ENCODE data around the gene TRPC4. TPM values are rescaled to one million over a fixed set of nuclear protein-coding genes. Genes with fewer than 3 reads are reported as not detected.

The TRPC4 gene
- total RNA-seq, 6 experiments from 2014 or later = 0.07 to 0.74 (median 0.46) TPM; not detected in 2

DNA sequence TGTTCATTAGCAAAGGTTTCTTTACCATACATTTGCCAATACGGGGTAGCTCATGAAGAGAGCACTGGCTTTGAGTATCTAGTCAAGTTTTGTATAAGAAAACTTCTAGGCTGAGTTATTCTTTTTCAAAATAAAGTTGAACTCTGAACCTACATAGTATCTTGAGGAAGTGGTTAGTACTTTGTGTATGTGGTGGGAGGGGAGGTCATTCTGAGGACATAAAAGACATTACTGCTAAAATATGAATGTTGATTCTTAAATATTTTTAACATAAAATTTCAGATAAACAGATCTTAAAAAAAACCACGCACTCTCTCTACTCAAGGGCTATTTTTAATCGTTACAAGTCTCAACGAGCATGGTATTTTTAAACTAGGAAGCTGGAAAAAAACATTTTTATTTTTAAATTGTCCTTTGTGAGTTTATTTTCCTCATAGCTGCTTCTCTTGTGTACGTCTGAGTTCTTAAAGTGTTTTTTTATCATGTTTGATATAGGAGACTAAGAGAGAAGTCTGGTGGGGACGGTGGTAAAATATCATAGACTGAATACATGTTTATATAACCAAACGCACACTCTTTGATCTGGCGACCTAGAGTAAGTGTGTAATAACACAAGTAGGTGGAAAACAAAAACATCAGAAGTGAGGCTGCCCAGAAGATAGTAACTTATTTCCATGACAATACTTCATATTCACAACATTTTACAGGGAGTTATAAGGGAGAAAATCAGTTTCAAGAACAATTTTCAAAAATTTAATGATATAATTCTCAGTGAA is 153.0 kb downstream of the TRPC4 start:
- no peak overlapping the region for H3K4me3 ChIP-seq
- no peaks in the 10 kb centered on the region for H3K27me3 ChIP-seq
- H3K27ac ChIP-seq = no peak overlapping the region
- intact Hi-C loops (cut with DNase I) = no loop called here
- TF ChIP-seq POLR2A (IDR thresholded peaks at IDR 0.05) = no peak
- TF ChIP-seq, protein P1, sequence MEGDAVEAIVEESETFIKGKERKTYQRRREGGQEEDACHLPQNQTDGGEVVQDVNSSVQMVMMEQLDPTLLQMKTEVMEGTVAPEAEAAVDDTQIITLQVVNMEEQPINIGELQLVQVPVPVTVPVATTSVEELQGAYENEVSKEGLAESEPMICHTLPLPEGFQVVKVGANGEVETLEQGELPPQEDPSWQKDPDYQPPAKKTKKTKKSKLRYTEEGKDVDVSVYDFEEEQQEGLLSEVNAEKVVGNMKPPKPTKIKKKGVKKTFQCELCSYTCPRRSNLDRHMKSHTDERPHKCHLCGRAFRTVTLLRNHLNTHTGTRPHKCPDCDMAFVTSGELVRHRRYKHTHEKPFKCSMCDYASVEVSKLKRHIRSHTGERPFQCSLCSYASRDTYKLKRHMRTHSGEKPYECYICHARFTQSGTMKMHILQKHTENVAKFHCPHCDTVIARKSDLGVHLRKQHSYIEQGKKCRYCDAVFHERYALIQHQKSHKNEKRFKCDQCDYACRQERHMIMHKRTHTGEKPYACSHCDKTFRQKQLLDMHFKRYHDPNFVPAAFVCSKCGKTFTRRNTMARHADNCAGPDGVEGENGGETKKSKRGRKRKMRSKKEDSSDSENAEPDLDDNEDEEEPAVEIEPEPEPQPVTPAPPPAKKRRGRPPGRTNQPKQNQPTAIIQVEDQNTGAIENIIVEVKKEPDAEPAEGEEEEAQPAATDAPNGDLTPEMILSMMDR (IDR thresholded peaks at IDR 0.05) = no peak
- H3K36me3 ChIP-seq = no peaks in the 10 kb centered on the region
- no peaks in the 10 kb centered on the region for H3K9me3 ChIP-seq
- H3K4me1 ChIP-seq = no peaks in the 10 kb centered on the region
- no peak for ATAC-seq
- 37% methylated on average over 8 of the region's 8 CpGs for WGBS (ENCODE audit: insufficient coverage, low coverage, low lambda C conversion rate, missing lambda C conversion rate)
- no peak for DNase-seq

DNA sequence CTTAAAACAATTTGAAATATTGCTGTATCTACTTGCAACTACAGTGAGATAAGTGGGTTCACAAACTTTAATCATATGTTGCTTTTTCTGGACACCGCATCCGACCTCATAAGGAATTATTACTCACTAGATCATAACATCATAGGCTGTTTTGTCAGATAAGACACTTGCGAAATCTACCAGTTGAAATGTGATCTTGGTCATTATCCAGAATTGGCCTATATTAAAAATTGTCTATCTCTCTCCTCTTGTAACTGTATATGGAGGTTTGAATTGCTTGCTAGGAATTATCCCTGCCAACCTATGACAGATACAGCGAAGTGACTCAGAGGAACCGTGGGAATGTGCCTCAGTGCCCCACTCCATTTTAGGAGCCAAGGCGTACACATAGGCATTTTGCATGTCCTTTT is 154.0 kb downstream of the TRPC4 start:
- no peak for DNase-seq
- Histone ChIP-seq H3K27ac (no peak overlapping the region), H3K4me1 (no peaks in the 10 kb centered on the region), H3K36me3 (no peaks in the 10 kb centered on the region), H3K4me3 (no peak overlapping the region), H3K27me3 (no peaks in the 10 kb centered on the region), H3K9me3 (no peaks in the 10 kb centered on the region)
- ATAC-seq = no peak
- intact Hi-C loops (cut with DNase I) = no loop called here
- 66% methylated on average over 6 of the region's 6 CpGs for WGBS (ENCODE audit: insufficient coverage, low coverage, low lambda C conversion rate, missing lambda C conversion rate)
- TF ChIP-seq, protein P1 (IDR thresholded peaks at IDR 0.05) = no peak
- TF ChIP-seq POLR2A (IDR thresholded peaks at IDR 0.05) = no peak

DNA sequence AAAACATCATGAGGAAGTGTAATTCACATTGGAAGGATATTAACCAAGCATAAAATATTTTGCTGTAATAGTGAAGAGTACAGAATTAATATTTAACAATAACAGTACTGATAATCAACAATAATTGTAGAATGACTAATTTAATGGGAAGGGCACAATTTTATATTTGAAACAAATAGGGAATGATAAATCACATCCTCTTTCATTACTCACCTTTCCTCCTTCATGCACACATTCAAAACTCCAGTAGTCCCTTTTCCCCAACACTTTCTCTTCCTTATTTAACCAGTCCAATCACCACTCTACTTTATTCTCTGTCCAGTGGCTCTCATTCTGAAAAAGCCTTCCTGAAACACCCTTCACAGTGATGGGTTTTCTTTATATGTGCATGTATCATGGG is 160.3 kb downstream of the TRPC4 start:
- Histone ChIP-seq H3K27ac (no peak overlapping the region), H3K4me1 (no peaks in the 10 kb centered on the region), H3K27me3 (no peaks in the 10 kb centered on the region), H3K4me3 (no peak overlapping the region), H3K9me3 (no peaks in the 10 kb centered on the region), H3K36me3 (no peaks in the 10 kb centered on the region)
- intact Hi-C loops (cut with DNase I) = no loop called here
- no peak for ATAC-seq
- no peak for DNase-seq
- TF ChIP-seq, protein P1 (IDR thresholded peaks at IDR 0.05) = no peak
- TF ChIP-seq POLR2A (IDR thresholded peaks at IDR 0.05) = no peak

DNA sequence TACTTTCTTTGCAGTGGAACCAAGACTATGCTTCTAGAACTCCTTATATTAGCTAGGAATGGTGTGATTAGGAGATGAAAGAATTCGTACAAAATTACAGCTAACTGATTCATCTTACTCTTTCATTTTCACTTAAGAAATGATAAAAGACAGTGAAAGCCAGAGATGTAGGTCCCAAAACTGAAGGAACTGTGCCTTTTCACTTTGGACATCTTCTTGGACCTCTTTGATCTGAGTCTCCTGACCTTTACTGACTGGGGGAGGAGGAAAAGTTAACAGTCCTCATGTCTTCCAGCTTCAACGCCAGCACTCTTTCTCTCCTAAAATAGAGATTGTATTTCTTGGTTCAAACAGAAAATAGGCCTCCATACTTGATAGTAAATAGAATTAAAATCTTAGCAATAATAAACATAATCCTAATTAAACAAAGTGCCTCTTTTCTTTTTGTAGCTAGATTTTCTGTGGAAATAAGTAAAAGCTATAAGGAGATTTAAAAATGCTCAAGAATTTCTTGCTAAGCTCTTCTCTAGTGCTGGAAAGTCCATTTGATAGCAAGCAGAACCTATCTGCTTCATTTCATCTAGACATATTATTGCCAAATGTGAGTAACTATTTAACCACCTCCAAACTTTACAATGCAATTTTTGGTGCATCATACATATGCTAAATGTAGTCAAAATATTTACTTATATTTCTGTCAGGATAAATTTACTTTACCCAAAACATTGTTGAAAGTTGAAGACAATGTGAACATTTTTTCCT is 161.7 kb downstream of the TRPC4 start:
- 57% methylated on average over 2 of the region's 2 CpGs for WGBS (ENCODE audit: insufficient coverage, low coverage, low lambda C conversion rate, missing lambda C conversion rate)
- ATAC-seq (no peak), DNase-seq (no peak)

More for the DNA sequence above, 161.7 kb downstream of the TRPC4 start:
- TF ChIP-seq, protein P1 (IDR thresholded peaks at IDR 0.05) = no peak
- no peak for TF ChIP-seq POLR2A (IDR thresholded peaks at IDR 0.05)
- Histone ChIP-seq H3K4me1 (no peaks in the 10 kb centered on the region), H3K9me3 (no peaks in the 10 kb centered on the region), H3K27ac (no peak overlapping the region), H3K27me3 (no peaks in the 10 kb centered on the region), H3K4me3 (no peak overlapping the region), H3K36me3 (no peaks in the 10 kb centered on the region)
- intact Hi-C loops (cut with DNase I) = no loop called here
